ENCODE results near the gene PAX1. TPM values are rescaled to one million over a fixed set of nuclear protein-coding genes. Genes with fewer than 3 reads are reported as not detected.

PAX1 gene
- total RNA-seq, 2 donors from 2014 or later: not detected

DNA sequence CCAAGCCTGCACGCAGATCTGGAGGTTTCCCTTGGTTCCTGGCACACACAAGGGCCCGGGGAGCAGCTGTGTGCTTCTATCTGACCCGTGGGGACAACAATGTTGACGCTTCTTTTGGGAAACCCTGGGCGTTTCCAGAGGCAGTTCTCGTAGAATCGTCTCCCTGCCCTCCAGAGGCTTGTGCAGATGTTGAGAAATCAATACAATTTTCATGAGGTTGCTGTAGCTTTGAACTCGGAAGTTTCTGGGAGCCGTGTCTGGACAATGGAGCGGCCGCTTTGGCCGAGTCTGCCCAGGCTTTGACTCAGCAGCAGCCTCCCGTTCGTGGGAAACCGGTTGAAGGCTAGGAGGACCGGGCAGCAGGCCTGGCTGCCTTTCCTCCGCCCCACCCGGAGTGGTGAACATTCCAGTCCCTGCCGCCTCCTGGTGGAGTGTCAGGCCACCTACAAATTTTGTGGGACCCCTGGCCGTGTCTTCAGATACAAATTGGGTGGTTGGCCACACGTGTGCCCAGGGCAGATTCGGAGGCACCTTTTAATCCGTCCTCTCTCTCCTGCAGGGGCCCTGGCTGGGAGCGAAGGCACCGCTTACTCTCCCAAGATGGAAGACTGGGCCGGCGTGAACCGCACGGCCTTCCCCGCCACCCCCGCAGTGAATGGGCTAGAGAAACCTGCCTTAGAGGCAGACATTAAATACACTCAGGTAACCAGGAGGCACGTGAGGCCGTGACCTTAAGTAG, 2.7 kb downstream of the PAX1 start:
- intact Hi-C loops (cut with DNase I): no loop called here
- Histone ChIP-seq H3K4me1 (no peaks in the 10 kb centered on the region), H3K36me3 (no peaks in the 10 kb centered on the region), H3K9me3 (no peaks in the 10 kb centered on the region), H3K27me3 (peaks cover 77% of the 10 kb centered on the region), H3K4me3 (no peak overlapping the region), H3K9ac (ENCODE audit: low read depth in 2 of 2, low read length in 2 of 2) (no peak overlapping the region), H3K27ac (no peak overlapping the region)
- no peak for DNase-seq
- TF ChIP-seq, protein P1, sequence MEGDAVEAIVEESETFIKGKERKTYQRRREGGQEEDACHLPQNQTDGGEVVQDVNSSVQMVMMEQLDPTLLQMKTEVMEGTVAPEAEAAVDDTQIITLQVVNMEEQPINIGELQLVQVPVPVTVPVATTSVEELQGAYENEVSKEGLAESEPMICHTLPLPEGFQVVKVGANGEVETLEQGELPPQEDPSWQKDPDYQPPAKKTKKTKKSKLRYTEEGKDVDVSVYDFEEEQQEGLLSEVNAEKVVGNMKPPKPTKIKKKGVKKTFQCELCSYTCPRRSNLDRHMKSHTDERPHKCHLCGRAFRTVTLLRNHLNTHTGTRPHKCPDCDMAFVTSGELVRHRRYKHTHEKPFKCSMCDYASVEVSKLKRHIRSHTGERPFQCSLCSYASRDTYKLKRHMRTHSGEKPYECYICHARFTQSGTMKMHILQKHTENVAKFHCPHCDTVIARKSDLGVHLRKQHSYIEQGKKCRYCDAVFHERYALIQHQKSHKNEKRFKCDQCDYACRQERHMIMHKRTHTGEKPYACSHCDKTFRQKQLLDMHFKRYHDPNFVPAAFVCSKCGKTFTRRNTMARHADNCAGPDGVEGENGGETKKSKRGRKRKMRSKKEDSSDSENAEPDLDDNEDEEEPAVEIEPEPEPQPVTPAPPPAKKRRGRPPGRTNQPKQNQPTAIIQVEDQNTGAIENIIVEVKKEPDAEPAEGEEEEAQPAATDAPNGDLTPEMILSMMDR (IDR thresholded peaks at IDR 0.05): no peak

DNA sequence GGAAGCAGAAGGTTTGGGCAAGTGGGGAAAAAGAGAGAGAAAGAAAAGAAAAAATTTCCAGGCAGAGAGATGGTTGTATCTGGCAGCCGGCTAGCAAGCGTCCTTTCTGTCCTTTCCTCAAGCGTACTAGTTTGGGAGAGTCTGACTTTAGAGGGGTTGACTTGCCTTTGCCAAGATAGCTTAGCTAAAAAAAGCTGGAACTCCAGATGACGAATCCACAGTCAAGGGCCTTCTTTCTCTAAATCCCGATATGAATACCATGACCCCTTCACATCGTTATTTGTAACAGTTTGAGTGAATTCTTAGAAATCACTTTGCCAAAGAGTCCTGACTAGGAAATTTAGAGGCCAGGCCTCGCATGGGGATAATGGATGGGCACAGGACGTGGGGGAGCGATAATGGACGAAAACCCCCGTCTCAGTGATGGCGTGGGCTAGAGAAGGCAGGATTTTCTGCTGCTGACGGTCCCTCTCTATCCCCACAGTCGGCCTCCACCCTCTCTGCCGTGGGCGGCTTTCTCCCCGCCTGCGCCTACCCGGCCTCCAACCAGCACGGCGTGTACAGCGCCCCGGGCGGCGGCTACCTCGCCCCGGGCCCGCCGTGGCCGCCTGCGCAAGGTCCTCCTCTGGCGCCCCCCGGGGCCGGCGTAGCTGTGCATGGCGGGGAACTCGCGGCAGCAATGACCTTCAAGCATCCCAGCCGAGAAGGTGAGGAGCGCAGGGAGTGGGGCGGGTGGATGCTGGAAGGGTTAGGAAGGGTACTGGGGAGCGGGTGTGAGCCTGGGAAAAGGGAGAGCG, 3.5 kb downstream of the PAX1 start:
- Histone ChIP-seq H3K4me3 (no peak overlapping the region), H3K9me3 (no peaks in the 10 kb centered on the region), H3K4me1 (no peaks in the 10 kb centered on the region), H3K27me3 (peaks cover 76% of the 10 kb centered on the region), H3K36me3 (no peaks in the 10 kb centered on the region), H3K27ac (no peak overlapping the region), H3K9ac (ENCODE audit: low read depth in 2 of 2, low read length in 2 of 2) (no peak overlapping the region)
- no peak for DNase-seq
- TF ChIP-seq, protein P1 (IDR thresholded peaks at IDR 0.05): no peak
- intact Hi-C loops (cut with DNase I): no loop called here

DNA sequence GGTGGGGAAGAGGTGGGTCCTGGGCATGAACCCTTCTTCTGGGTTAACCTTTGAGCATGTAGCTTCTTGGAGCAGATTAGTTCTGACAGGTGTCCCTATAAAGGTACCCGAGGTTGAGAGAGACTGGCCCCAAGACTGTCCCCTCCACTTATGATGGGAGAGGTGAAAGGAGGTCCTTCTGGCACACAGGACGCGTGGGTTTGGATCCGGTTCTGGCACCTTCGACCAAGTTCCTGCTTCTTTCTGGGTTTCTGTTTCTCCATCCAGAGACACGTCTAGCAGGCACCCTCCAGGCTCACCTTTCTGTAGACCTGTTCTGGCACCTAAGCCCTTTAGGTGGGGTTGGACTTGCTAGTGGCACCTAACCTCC, 4.1 kb downstream of the PAX1 start:
- DNase-seq: no peak
- H3K9me3 ChIP-seq: no peaks in the 10 kb centered on the region
- TF ChIP-seq, protein P1 (IDR thresholded peaks at IDR 0.05): no peak
- no peaks in the 10 kb centered on the region for H3K36me3 ChIP-seq
- no peak overlapping the region for H3K9ac ChIP-seq (ENCODE audit: low read depth in 2 of 2, low read length in 2 of 2)
- H3K4me1 ChIP-seq: no peaks in the 10 kb centered on the region
- H3K4me3 ChIP-seq: no peak overlapping the region
- no peak overlapping the region for H3K27ac ChIP-seq
- intact Hi-C loops (cut with DNase I): no loop called here
- peaks cover 74% of the 10 kb centered on the region for H3K27me3 ChIP-seq

DNA sequence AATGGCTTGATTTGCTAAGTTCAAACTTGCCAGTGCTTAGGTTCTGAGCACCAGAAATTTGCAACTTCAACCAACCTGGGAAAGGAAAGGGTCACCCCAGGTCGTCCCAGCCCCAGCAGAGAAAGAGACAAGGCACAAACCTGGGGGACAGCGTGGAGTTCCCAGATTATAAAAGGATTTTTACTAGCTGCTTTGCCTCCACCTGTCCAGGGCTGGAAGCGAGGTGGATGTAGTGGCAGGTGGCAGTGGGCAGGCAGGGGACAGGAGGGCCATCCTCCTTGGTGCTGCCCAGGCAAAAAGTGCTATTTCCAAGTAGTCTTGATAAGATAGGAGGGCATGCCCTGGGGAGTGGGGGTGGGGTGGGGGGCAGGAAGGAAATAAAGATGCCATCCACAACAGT, 4.9 kb downstream of the PAX1 start:
- H3K9ac ChIP-seq (ENCODE audit: low read depth in 2 of 2, low read length in 2 of 2): no peak overlapping the region
- H3K4me3 ChIP-seq: no peak overlapping the region
- intact Hi-C loops (cut with DNase I): no loop called here
- H3K4me1 ChIP-seq: no peaks in the 10 kb centered on the region
- no peak overlapping the region for H3K27ac ChIP-seq
- TF ChIP-seq, protein P1 (IDR thresholded peaks at IDR 0.05): no peak
- H3K9me3 ChIP-seq: no peaks in the 10 kb centered on the region
- no peaks in the 10 kb centered on the region for H3K36me3 ChIP-seq
- H3K27me3 ChIP-seq: peaks cover 71% of the 10 kb centered on the region
- DNase-seq: no peak

DNA sequence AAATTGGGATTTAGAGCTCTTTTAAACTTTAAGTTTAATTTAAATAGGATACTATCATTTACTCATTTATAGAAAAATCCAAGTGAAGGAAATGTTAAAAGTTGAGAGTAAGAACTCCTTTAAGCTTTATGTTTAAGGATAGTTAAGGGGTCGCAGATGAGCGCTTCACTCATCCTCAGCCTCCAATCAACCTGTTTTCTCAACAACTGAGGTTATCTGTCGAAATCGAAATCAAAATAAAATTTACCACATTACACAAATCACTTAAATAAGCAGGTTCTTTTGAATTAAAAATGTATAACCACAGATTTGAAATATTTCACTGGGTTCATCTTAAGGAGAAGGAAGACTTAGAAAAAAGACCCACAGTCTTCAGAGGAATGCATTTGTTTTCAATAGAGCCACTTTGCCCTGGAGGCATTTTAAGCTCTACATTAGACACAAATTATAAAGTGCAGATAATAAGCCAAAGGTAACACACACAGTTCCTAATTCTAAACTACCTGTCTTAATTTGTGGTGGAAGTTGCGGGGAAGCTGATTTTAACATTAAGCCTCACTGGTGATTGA, 5.5 kb downstream of the PAX1 start:
- DNase-seq: no peak
- TF ChIP-seq, protein P1 (IDR thresholded peaks at IDR 0.05): no peak
- intact Hi-C loops (cut with DNase I): no loop called here
- no peaks in the 10 kb centered on the region for H3K4me1 ChIP-seq
- no peak overlapping the region for H3K9ac ChIP-seq (ENCODE audit: low read depth in 2 of 2, low read length in 2 of 2)
- no peak overlapping the region for H3K4me3 ChIP-seq
- no peak overlapping the region for H3K27ac ChIP-seq
- H3K27me3 ChIP-seq: peaks cover 69% of the 10 kb centered on the region
- H3K36me3 ChIP-seq: no peaks in the 10 kb centered on the region
- no peaks in the 10 kb centered on the region for H3K9me3 ChIP-seq

All from colonic mucosa (tissue), 4 donors.